K562 (cell line): ENCODE measurements around the gene FBXO44.

Experiments
- EP300 ChIP-seq: IDR thresholded peaks from 2 replicates; pipeline ENCODE4 v1.6.1; 2012; ENCODE audit warnings: low read length, improper control_type of control experiment
- EZH2 ChIP-seq: IDR thresholded peaks from 2 replicates; pipeline ENCODE4 v1.6.1; 2012; ENCODE audit warnings: low read depth, mild to moderate bottlenecking, inconsistent platforms, low read length, borderline replicate concordance
- NFE2 ChIP-seq: IDR thresholded peaks from 2 replicates; pipeline ENCODE4 v1.6.1; 2014; ENCODE audit warnings: antibody characterized with exemption, low read depth
- NR2C2 ChIP-seq, 2 experiments: fragments of 200-800 bp in 1 of 2; sonication (Bioruptor generic) in 1 of 2; sonication (generic) in 1 of 2; formaldehyde crosslinking in 1 of 2; IDR thresholded peaks; 2 replicates each; pipeline versions ENCODE4 v1.6.1 to v1.8.0; 2016 to 2022; ENCODE audit warnings: mild to moderate bottlenecking in 1 of 2, missing compliant biosample characterization in 1 of 2, missing genetic modification characterization in 1 of 2, missing genetic modification reagents in 1 of 2
- POLR3G ChIP-seq: IDR thresholded peaks from 2 replicates; pipeline ENCODE4 v1.6.1; 2011; ENCODE audit not compliant: insufficient read length, insufficient replicate concordance; ENCODE audit errors: extremely low read depth
- RNF2 ChIP-seq: sonication (generic); IDR thresholded peaks from 2 replicates; pipeline ENCODE4 v1.6.1; 2016
- SIN3A ChIP-seq, 2 experiments: fragments of 150-350 bp in 1 of 2; IDR thresholded peaks; 2 replicates each; pipeline ENCODE4 v1.6.1; 2011 to 2016; ENCODE audit warnings: borderline replicate concordance in 2 of 2, low read depth in 2 of 2, low read length in 2 of 2, mild to moderate bottlenecking in 2 of 2, moderate library complexity in 2 of 2; ENCODE audit not compliant: control insufficient read depth in 1 of 2
- SPI1 ChIP-seq: IDR thresholded peaks from 2 replicates; pipeline ENCODE4 v1.6.1; 2011; ENCODE audit warnings: low read depth, low read length, control low read depth, borderline replicate concordance
- TAF1 ChIP-seq: IDR thresholded peaks from 2 replicates; pipeline ENCODE4 v1.6.1; 2011; ENCODE audit warnings: mild to moderate bottlenecking, low read length, moderate library complexity; ENCODE audit not compliant: insufficient read depth, control insufficient read depth, severe bottlenecking; ENCODE audit errors: extremely low read depth
- ZNF143 ChIP-seq: sonication (generic); formaldehyde crosslinking; IDR thresholded peaks from 2 replicates; pipeline ENCODE4 v1.9.0; 2022; ENCODE audit warnings: mild to moderate bottlenecking, missing genetic modification reagents
- TF ChIP-seq, protein P1 (sequence below), 2 experiments: fragments of 450-650 bp in 1 of 2; IDR thresholded peaks; 2 replicates each; pipeline ENCODE4 v1.6.1; 2011 to 2017; ENCODE audit warnings: low read depth in 2 of 2, antibody characterized with exemption in 1 of 2, borderline replicate concordance in 1 of 2, low read length in 1 of 2, mild to moderate bottlenecking in 1 of 2, mixed read lengths in 1 of 2; ENCODE audit not compliant: control insufficient read depth in 1 of 2
- TF ChIP-seq, protein P2 (sequence below), 3 experiments: IDR thresholded peaks in 2 of 3; conservative IDR thresholded peaks in 1 of 3; 2 replicates each; pipeline ENCODE4 v1.5.1; 2011 to 2012; ENCODE audit warnings: low read length in 3 of 3, mild to moderate bottlenecking in 3 of 3, control low read depth in 2 of 3, improper control_type of control experiment in 1 of 3, inconsistent platforms in 1 of 3, low read depth in 1 of 3, mixed read lengths in 1 of 3, moderate library complexity in 1 of 3; ENCODE audit not compliant: insufficient read depth in 2 of 3
- TF ChIP-seq, protein P3 (sequence below): IDR thresholded peaks from 2 replicates; pipeline ENCODE4 v1.6.1; 2012; ENCODE audit warnings: low read depth, low read length, improper control_type of control experiment, borderline replicate concordance
- TF ChIP-seq, protein P4 (sequence below): fragments of 450-650 bp; IDR thresholded peaks from 2 replicates; pipeline ENCODE4 v1.6.1; 2016; ENCODE audit warnings: mild to moderate bottlenecking, moderate library complexity

DNA sequence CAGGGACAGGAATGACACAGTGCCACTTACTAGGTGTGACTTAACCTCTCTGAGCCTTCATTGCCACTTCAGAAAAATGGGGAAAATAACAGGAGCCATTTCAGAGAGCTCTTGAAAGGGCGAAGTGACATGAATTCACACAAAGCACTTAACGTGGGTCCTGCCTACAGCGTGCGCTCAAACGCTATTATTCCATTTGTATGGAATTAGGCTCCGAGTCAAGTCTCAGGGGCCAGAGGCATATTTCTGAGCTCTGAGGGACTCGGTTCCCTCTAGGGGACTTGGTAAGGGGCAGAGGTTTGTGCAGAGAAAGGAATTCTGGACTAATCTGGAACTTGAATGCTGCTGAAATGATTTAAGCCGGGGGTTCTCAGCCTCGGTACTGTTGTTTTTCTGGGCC lies 50.9 kb downstream of the FBXO44 start:
- TF ChIP-seq NFE2: no peak
- no peak for TF ChIP-seq RNF2
- TF ChIP-seq EP300: no peak
- TF ChIP-seq, protein P1, sequence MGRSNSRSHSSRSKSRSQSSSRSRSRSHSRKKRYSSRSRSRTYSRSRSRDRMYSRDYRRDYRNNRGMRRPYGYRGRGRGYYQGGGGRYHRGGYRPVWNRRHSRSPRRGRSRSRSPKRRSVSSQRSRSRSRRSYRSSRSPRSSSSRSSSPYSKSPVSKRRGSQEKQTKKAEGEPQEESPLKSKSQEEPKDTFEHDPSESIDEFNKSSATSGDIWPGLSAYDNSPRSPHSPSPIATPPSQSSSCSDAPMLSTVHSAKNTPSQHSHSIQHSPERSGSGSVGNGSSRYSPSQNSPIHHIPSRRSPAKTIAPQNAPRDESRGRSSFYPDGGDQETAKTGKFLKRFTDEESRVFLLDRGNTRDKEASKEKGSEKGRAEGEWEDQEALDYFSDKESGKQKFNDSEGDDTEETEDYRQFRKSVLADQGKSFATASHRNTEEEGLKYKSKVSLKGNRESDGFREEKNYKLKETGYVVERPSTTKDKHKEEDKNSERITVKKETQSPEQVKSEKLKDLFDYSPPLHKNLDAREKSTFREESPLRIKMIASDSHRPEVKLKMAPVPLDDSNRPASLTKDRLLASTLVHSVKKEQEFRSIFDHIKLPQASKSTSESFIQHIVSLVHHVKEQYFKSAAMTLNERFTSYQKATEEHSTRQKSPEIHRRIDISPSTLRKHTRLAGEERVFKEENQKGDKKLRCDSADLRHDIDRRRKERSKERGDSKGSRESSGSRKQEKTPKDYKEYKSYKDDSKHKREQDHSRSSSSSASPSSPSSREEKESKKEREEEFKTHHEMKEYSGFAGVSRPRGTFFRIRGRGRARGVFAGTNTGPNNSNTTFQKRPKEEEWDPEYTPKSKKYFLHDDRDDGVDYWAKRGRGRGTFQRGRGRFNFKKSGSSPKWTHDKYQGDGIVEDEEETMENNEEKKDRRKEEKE (IDR thresholded peaks at IDR 0.05; ENCODE audit: borderline replicate concordance in 1 of 2, control insufficient read depth in 1 of 2, low read depth in 2 of 2, low read length in 1 of 2): no peak
- TF ChIP-seq ZNF143 (CRISPR knock-in tag): no peak
- no peak for TF ChIP-seq SIN3A (IDR thresholded peaks at IDR 0.05; ENCODE audit: borderline replicate concordance in 2 of 2, control insufficient read depth in 1 of 2, low read depth in 2 of 2, low read length in 2 of 2)
- TF ChIP-seq, protein P2, sequence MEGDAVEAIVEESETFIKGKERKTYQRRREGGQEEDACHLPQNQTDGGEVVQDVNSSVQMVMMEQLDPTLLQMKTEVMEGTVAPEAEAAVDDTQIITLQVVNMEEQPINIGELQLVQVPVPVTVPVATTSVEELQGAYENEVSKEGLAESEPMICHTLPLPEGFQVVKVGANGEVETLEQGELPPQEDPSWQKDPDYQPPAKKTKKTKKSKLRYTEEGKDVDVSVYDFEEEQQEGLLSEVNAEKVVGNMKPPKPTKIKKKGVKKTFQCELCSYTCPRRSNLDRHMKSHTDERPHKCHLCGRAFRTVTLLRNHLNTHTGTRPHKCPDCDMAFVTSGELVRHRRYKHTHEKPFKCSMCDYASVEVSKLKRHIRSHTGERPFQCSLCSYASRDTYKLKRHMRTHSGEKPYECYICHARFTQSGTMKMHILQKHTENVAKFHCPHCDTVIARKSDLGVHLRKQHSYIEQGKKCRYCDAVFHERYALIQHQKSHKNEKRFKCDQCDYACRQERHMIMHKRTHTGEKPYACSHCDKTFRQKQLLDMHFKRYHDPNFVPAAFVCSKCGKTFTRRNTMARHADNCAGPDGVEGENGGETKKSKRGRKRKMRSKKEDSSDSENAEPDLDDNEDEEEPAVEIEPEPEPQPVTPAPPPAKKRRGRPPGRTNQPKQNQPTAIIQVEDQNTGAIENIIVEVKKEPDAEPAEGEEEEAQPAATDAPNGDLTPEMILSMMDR (IDR thresholded peaks at IDR 0.05 in 2 of 3, conservative IDR thresholded peaks at IDR 0.05 in 1 of 3; ENCODE audit: insufficient read depth in 2 of 3, low read depth in 1 of 3, low read length in 3 of 3): no peak
- TF ChIP-seq POLR3G: no peak
- TF ChIP-seq, protein P3, sequence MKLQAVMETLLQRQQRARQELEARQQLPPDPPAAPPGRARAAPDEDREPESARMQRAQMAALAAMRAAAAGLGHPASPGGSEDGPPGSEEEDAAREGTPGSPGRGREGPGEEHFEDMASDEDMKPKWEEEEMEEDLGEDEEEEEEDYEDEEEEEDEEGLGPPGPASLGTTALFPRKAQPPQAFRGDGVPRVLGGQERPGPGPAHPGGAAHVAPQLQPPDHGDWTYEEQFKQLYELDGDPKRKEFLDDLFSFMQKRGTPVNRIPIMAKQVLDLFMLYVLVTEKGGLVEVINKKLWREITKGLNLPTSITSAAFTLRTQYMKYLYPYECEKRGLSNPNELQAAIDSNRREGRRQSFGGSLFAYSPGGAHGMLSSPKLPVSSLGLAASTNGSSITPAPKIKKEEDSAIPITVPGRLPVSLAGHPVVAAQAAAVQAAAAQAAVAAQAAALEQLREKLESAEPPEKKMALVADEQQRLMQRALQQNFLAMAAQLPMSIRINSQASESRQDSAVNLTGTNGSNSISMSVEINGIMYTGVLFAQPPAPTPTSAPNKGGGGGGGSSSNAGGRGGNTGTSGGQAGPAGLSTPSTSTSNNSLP: no peak
- TF ChIP-seq TAF1: no peak
- TF ChIP-seq, protein P4, sequence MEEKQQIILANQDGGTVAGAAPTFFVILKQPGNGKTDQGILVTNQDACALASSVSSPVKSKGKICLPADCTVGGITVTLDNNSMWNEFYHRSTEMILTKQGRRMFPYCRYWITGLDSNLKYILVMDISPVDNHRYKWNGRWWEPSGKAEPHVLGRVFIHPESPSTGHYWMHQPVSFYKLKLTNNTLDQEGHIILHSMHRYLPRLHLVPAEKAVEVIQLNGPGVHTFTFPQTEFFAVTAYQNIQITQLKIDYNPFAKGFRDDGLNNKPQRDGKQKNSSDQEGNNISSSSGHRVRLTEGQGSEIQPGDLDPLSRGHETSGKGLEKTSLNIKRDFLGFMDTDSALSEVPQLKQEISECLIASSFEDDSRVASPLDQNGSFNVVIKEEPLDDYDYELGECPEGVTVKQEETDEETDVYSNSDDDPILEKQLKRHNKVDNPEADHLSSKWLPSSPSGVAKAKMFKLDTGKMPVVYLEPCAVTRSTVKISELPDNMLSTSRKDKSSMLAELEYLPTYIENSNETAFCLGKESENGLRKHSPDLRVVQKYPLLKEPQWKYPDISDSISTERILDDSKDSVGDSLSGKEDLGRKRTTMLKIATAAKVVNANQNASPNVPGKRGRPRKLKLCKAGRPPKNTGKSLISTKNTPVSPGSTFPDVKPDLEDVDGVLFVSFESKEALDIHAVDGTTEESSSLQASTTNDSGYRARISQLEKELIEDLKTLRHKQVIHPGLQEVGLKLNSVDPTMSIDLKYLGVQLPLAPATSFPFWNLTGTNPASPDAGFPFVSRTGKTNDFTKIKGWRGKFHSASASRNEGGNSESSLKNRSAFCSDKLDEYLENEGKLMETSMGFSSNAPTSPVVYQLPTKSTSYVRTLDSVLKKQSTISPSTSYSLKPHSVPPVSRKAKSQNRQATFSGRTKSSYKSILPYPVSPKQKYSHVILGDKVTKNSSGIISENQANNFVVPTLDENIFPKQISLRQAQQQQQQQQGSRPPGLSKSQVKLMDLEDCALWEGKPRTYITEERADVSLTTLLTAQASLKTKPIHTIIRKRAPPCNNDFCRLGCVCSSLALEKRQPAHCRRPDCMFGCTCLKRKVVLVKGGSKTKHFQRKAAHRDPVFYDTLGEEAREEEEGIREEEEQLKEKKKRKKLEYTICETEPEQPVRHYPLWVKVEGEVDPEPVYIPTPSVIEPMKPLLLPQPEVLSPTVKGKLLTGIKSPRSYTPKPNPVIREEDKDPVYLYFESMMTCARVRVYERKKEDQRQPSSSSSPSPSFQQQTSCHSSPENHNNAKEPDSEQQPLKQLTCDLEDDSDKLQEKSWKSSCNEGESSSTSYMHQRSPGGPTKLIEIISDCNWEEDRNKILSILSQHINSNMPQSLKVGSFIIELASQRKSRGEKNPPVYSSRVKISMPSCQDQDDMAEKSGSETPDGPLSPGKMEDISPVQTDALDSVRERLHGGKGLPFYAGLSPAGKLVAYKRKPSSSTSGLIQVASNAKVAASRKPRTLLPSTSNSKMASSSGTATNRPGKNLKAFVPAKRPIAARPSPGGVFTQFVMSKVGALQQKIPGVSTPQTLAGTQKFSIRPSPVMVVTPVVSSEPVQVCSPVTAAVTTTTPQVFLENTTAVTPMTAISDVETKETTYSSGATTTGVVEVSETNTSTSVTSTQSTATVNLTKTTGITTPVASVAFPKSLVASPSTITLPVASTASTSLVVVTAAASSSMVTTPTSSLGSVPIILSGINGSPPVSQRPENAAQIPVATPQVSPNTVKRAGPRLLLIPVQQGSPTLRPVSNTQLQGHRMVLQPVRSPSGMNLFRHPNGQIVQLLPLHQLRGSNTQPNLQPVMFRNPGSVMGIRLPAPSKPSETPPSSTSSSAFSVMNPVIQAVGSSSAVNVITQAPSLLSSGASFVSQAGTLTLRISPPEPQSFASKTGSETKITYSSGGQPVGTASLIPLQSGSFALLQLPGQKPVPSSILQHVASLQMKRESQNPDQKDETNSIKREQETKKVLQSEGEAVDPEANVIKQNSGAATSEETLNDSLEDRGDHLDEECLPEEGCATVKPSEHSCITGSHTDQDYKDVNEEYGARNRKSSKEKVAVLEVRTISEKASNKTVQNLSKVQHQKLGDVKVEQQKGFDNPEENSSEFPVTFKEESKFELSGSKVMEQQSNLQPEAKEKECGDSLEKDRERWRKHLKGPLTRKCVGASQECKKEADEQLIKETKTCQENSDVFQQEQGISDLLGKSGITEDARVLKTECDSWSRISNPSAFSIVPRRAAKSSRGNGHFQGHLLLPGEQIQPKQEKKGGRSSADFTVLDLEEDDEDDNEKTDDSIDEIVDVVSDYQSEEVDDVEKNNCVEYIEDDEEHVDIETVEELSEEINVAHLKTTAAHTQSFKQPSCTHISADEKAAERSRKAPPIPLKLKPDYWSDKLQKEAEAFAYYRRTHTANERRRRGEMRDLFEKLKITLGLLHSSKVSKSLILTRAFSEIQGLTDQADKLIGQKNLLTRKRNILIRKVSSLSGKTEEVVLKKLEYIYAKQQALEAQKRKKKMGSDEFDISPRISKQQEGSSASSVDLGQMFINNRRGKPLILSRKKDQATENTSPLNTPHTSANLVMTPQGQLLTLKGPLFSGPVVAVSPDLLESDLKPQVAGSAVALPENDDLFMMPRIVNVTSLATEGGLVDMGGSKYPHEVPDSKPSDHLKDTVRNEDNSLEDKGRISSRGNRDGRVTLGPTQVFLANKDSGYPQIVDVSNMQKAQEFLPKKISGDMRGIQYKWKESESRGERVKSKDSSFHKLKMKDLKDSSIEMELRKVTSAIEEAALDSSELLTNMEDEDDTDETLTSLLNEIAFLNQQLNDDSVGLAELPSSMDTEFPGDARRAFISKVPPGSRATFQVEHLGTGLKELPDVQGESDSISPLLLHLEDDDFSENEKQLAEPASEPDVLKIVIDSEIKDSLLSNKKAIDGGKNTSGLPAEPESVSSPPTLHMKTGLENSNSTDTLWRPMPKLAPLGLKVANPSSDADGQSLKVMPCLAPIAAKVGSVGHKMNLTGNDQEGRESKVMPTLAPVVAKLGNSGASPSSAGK: no peak
- no peak for TF ChIP-seq NR2C2 (CRISPR knock-in tag; IDR thresholded peaks at IDR 0.05)
- TF ChIP-seq NR2C2 (tag; IDR thresholded peaks at IDR 0.05): no peak
- TF ChIP-seq EZH2: no peak
- no peak for TF ChIP-seq SPI1
